T-cell (primary cell): Measurements from ENCODE around the gene GRB2. TPM values are rescaled to one million over a fixed set of nuclear protein-coding genes. Genes with fewer than 3 reads are reported as not detected.

Experiments
- ATAC-seq, 4 experiments: fragments of 200-7000 bp in 3 of 4; fragments of 150-1000 bp in 1 of 4; cut with Tn5 transposase; replicated peaks in 1 of 4; 1 replicate in 3 of 4; 2 replicates in 1 of 4; pipeline ENCODE4 v1.10.0; 2021; ENCODE audit warnings: moderate library complexity in 3 of 4, mild to moderate bottlenecking in 2 of 4, moderate number of reproducible peaks in 1 of 4
- CTCF ChIA-PET, 2 donors: fragments of 300-600 bp; sonication (Branson Sonifier 250); formaldehyde crosslinking; loops; one replicate each; lab custom pipeline; 2022; ENCODE audit warnings: antibody characterized with exemption in 2 of 2; lab: Charles Lee
- POLR2A ChIA-PET, 2 donors: fragments of 300-600 bp; sonication (Branson Sonifier 250); formaldehyde crosslinking; loops; one replicate each; lab custom pipeline; 2022; ENCODE audit warnings: antibody characterized with exemption in 2 of 2; lab: Charles Lee
- DNase-seq, 35 experiments: peaks; one replicate each; pipeline versions ENCODE4 v3.0.0 to v3.0.0-alpha.2; 2013 to 2023
- H3K27ac ChIP-seq: one replicate; pipeline ENCODE4 v1.5.1; 2013; ENCODE audit warnings: low read length
- H3K27me3 ChIP-seq, 2 experiments: replicated peaks in 1 of 2; 1 replicate in 1 of 2; 2 replicates in 1 of 2; pipeline versions ENCODE4 v1.6.1 to v1.7.0; 2013; ENCODE audit warnings: low read length in 1 of 2, mixed read lengths in 1 of 2; ENCODE audit not compliant: control insufficient read depth in 2 of 2, insufficient read depth in 2 of 2; ENCODE audit errors: extremely low read depth in 1 of 2
- H3K36me3 ChIP-seq, 2 donors: 1 replicate in 1 of 2; 2 replicates in 1 of 2; pipeline versions ENCODE4 v1.6.1 to v1.7.0; 2013; ENCODE audit warnings: low read length in 1 of 2; ENCODE audit not compliant: control insufficient read depth in 2 of 2, insufficient read depth in 1 of 2; ENCODE audit errors: extremely low read depth in 1 of 2
- H3K4me1 ChIP-seq, 2 experiments: 1 replicate in 1 of 2; 2 replicates in 1 of 2; pipeline versions ENCODE4 v1.6.1 to v1.7.0; 2013; ENCODE audit warnings: low read length in 2 of 2, mixed read lengths in 1 of 2; ENCODE audit not compliant: insufficient read depth in 2 of 2, control insufficient read depth in 1 of 2; ENCODE audit errors: extremely low read depth in 1 of 2
- H3K4me3 ChIP-seq, 2 donors: 1 replicate in 1 of 2; 2 replicates in 1 of 2; pipeline versions ENCODE4 v1.5.1 to v1.7.0; 2013; ENCODE audit warnings: mild to moderate bottlenecking in 2 of 2, low read length in 1 of 2, moderate library complexity in 1 of 2; ENCODE audit not compliant: control insufficient read depth in 1 of 2; ENCODE audit errors: extremely low read depth in 1 of 2
- H3K9me3 ChIP-seq: 2 replicates; pipeline ENCODE4 v1.7.0; 2013
- H3K27ac Mint-ChIP-seq, 2 donors: one replicate each; pipeline ENCODE4 v1.8.0; 2020 to 2021; ENCODE audit warnings: mild to moderate bottlenecking in 2 of 2, mixed read lengths in 2 of 2
- H3K27me3 Mint-ChIP-seq, 2 donors: one replicate each; pipeline ENCODE4 v1.8.0; 2021 to 2022; ENCODE audit warnings: mixed read lengths in 2 of 2
- H3K36me3 Mint-ChIP-seq: one replicate; pipeline ENCODE4 v1.8.0; 2021; ENCODE audit warnings: mixed read lengths
- H3K4me1 Mint-ChIP-seq, 3 donors: one replicate each; pipeline ENCODE4 v1.8.0; 2020 to 2022; ENCODE audit warnings: mixed read lengths in 3 of 3, mild to moderate bottlenecking in 1 of 3
- H3K4me3 Mint-ChIP-seq, 3 donors: one replicate each; pipeline ENCODE4 v1.8.0; 2020 to 2022; ENCODE audit warnings: mild to moderate bottlenecking in 3 of 3, mixed read lengths in 3 of 3, moderate library complexity in 3 of 3
- H3K9me3 Mint-ChIP-seq, 3 donors: one replicate each; pipeline ENCODE4 v1.8.0; 2020 to 2022; ENCODE audit warnings: mixed read lengths in 3 of 3
- WGBS: methylation state at CpG from one replicate; pipeline ENCODE4 v1.1.5; 2013; ENCODE audit warnings: missing lambda C conversion rate; ENCODE audit not compliant: insufficient coverage; 5-methylcytosine and 5-hydroxymethylcytosine counted together
- total RNA-seq, 35 experiments: library from RNA in 6 of 35; stranded (reverse) in 6 of 35; fragments of 120-200 nt in 1 of 35; gene quantifications; one replicate each; pipeline versions ENCODE4 v1.2.1 to v1.2.4 and lab custom pipeline; 2013 to 2026

Gene GRB2
- total RNA-seq, 5 donors from 2014 or later (not counting 1 experiment from before 2014, with no cell fraction given): 103 to 133 (median 130) TPM

GRCh38 chr17:75269844-75270217 lies 135.6 kb downstream of the GRB2 start:
- Histone ChIP-seq H3K4me1 (peaks cover 5 to 36% of the 10 kb centered on the region in 2 experiments), H3K27me3 (no peaks in the 10 kb centered on the region), H3K9me3 (no peaks in the 10 kb centered on the region), H3K36me3 (peaks cover 5 to 26% of the 10 kb centered on the region in 2 donors), H3K27ac (peak overlapping the region; percentile 88), H3K4me3 (peak overlapping the region; percentile 81 to 93)
- DNase-seq (no peak), ATAC-seq (no peak)
- H3K4me3 Mint-ChIP-seq: peak overlapping the region; percentile 78 to 84 (median 80)
- ChIA-PET CTCF (interaction anchor here in 1 of 2 donors (0.5 to 2.7 kb wide), 4 partner anchors 8 to 608 kb away, joined by 5 to 80 read pairs (median 32); partner anchors contain the start of genes GGA3, MRPS7 and SLC25A19), POLR2A (interaction anchor here (1.9 to 2.1 kb wide), 2 partner anchors 8 to 20 kb away, joined by 17 to 23 read pairs; partner anchors contain the start of genes GGA3 (in 1 of the 2), MRPS7 (in 1 of the 2) and SLC25A19 (in 1 of the 2))
- no peaks in the 10 kb centered on the region for H3K27me3 Mint-ChIP-seq
- H3K9me3 Mint-ChIP-seq: no peaks in the 10 kb centered on the region
- WGBS: 47% methylated on average over 5 of the region's 6 CpGs
- H3K36me3 Mint-ChIP-seq: peaks cover 8% of the 10 kb centered on the region
- H3K4me1 Mint-ChIP-seq: peaks cover 24 to 40% (median 31%) of the 10 kb centered on the region in 3 donors
- H3K27ac Mint-ChIP-seq: peak overlapping the region; percentile 48 to 65

Other genes starting within 250 kb of the GRB2 start
- gene SUMO2, start 222.7 kb downstream of the GRB2 start, total RNA-seq: 100 to 1,000 TPM; 239 to 284 (median 269) TPM
- gene NUP85, start 200.0 kb downstream of the GRB2 start, total RNA-seq: 100 to 1,000 TPM in 3 of 5 donors, 10 to 100 TPM in 2; 56.2 to 128 (median 106) TPM
- 100 to 1,000 TPM in 3 of 5 donors, 10 to 100 TPM in 2; 78.1 to 118 (median 102) TPM for gene GGA3, start 144.1 kb downstream of the GRB2 start, total RNA-seq
- gene MRPS7, start 143.8 kb downstream of the GRB2 start, total RNA-seq: 10 to 100 TPM; 29.8 to 39.4 (median 33.6) TPM
- gene MIF4GD, start 134.4 kb downstream of the GRB2 start, total RNA-seq: 10 to 100 TPM; 27.1 to 45.6 (median 39.2) TPM
- 10 to 100 TPM; 12.4 to 30.1 (median 25.9) TPM for gene SLC25A19, start 116.2 kb downstream of the GRB2 start, total RNA-seq
- 100 to 1,000 TPM in 3 of 5 donors, 10 to 100 TPM in 2; 78.5 to 125 (median 105) TPM for gene TMEM94, start 51.0 kb upstream of the GRB2 start, total RNA-seq
- under 1 TPM; 0.28 to 0.88 (median 0.85) TPM for gene CASKIN2, start 109.9 kb upstream of the GRB2 start, total RNA-seq
- 10 to 100 TPM; 54.9 to 94.7 (median 67.6) TPM for gene TSEN54, start 110.8 kb upstream of the GRB2 start, total RNA-seq
- 10 to 100 TPM; 31.2 to 75.7 (median 53.4) TPM for gene LLGL2, start 120.0 kb upstream of the GRB2 start, total RNA-seq
- gene MYO15B, start 182.1 kb upstream of the GRB2 start, total RNA-seq: 100 to 1,000 TPM; 171 to 382 (median 273) TPM
- 1 to 10 TPM in 2 of 5 donors, under 1 TPM in 3; 0.35 to 2.2 (median 0.82) TPM for gene SMIM5, start 227.8 kb upstream of the GRB2 start, total RNA-seq